ENCODE data around the gene NNMT. TPM values are rescaled to one million over a fixed set of nuclear protein-coding genes. Genes with fewer than 3 reads are reported as not detected.

Gene NNMT
- total RNA-seq, 1 donor from 2014 or later = 394 TPM

GRCh38 chr11:114279792-114280546 is 16.2 kb upstream of the NNMT start:
- Mint-ChIP-seq H3K27me3 (ENCODE audit: low read depth, unreplicated experiment) (peaks cover 9% of the 10 kb centered on the region), H3K9me3 (ENCODE audit: unreplicated experiment) (no peaks in the 10 kb centered on the region), H3K36me3 (ENCODE audit: low read depth, unreplicated experiment) (no peaks in the 10 kb centered on the region), H3K27ac (ENCODE audit: unreplicated experiment) (peak overlapping the region; percentile 71), H3K4me3 (ENCODE audit: unreplicated experiment) (no peak overlapping the region), H3K4me1 (ENCODE audit: low read depth, unreplicated experiment) (peaks cover 24% of the 10 kb centered on the region)
- Histone ChIP-seq H3K4me3 (ENCODE audit: insufficient read depth, low read depth, low read length) (no peak overlapping the region), H3K9me3 (ENCODE audit: insufficient read depth, low read depth, low read length) (no peaks in the 10 kb centered on the region), H4K20me1 (ENCODE audit: insufficient read depth, low read length) (no peaks in the 10 kb centered on the region), H3K4me2 (ENCODE audit: low read length) (peak overlapping the region; percentile 3), H3K4me1 (ENCODE audit: insufficient read depth, low read length) (peaks cover 17% of the 10 kb centered on the region), H3K27ac (ENCODE audit: low read depth, low read length) (no peak overlapping the region), H2AFZ (ENCODE audit: low read depth, low read length) (no peak overlapping the region), H3K79me2 (ENCODE audit: insufficient read depth, low read length) (no peaks in the 10 kb centered on the region), H3K9ac (ENCODE audit: low read length) (peak overlapping the region; percentile 5), H3K36me3 (ENCODE audit: insufficient read depth, low read length) (no peaks in the 10 kb centered on the region), H3K27me3 (ENCODE audit: insufficient read depth, low read length) (peaks cover 11% of the 10 kb centered on the region)
- TF ChIP-seq CTCF (IDR thresholded peaks at IDR 0.05; ENCODE audit: insufficient read depth, low read depth, low read length) (no peak), EZH2 (IDR thresholded peaks at IDR 0.05; ENCODE audit: insufficient read depth, low read length) (no peak)
- DNase-seq (ENCODE audit: low read depth) (no peak), FAIRE-seq (peak; percentile 29)

GRCh38 chr11:114280696-114281095 is 15.5 kb upstream of the NNMT start:
- Histone ChIP-seq H3K4me3 (ENCODE audit: insufficient read depth, low read depth, low read length) (no peak overlapping the region), H3K9ac (ENCODE audit: low read length) (peak overlapping the region; percentile 59), H4K20me1 (ENCODE audit: insufficient read depth, low read length) (no peaks in the 10 kb centered on the region), H3K4me2 (ENCODE audit: low read length) (no peak overlapping the region), H3K79me2 (ENCODE audit: insufficient read depth, low read length) (no peaks in the 10 kb centered on the region), H3K27ac (ENCODE audit: low read depth, low read length) (no peak overlapping the region), H2AFZ (ENCODE audit: low read depth, low read length) (peak overlapping the region; percentile 64), H3K27me3 (ENCODE audit: insufficient read depth, low read length) (peaks cover 6% of the 10 kb centered on the region), H3K4me1 (ENCODE audit: insufficient read depth, low read length) (peaks cover 24% of the 10 kb centered on the region), H3K9me3 (ENCODE audit: insufficient read depth, low read depth, low read length) (no peaks in the 10 kb centered on the region), H3K36me3 (ENCODE audit: insufficient read depth, low read length) (no peaks in the 10 kb centered on the region)
- Mint-ChIP-seq H3K4me1 (ENCODE audit: low read depth, unreplicated experiment) (peaks cover 31% of the 10 kb centered on the region), H3K27ac (ENCODE audit: unreplicated experiment) (peak overlapping the region; percentile 71), H3K36me3 (ENCODE audit: low read depth, unreplicated experiment) (no peaks in the 10 kb centered on the region), H3K9me3 (ENCODE audit: unreplicated experiment) (no peaks in the 10 kb centered on the region), H3K4me3 (ENCODE audit: unreplicated experiment) (no peak overlapping the region), H3K27me3 (ENCODE audit: low read depth, unreplicated experiment) (peaks cover 4% of the 10 kb centered on the region)
- TF ChIP-seq EZH2 (IDR thresholded peaks at IDR 0.05; ENCODE audit: insufficient read depth, low read length) (no peak), CTCF (IDR thresholded peaks at IDR 0.05; ENCODE audit: insufficient read depth, low read depth, low read length) (peak; percentile 59)
- DNase-seq (ENCODE audit: low read depth) (peak; percentile 86), FAIRE-seq (no peak)

GRCh38 chr11:114281388-114281956 is 14.7 kb upstream of the NNMT start:
- Mint-ChIP-seq H3K27ac (ENCODE audit: unreplicated experiment) (peak overlapping the region; percentile 30), H3K4me3 (ENCODE audit: unreplicated experiment) (no peak overlapping the region), H3K36me3 (ENCODE audit: low read depth, unreplicated experiment) (no peaks in the 10 kb centered on the region), H3K27me3 (ENCODE audit: low read depth, unreplicated experiment) (no peaks in the 10 kb centered on the region), H3K4me1 (ENCODE audit: low read depth, unreplicated experiment) (peaks cover 39% of the 10 kb centered on the region), H3K9me3 (ENCODE audit: unreplicated experiment) (no peaks in the 10 kb centered on the region)
- no peaks in the 10 kb centered on the region for H3K36me3 ChIP-seq (ENCODE audit: insufficient read depth, low read length)
- peaks cover 6% of the 10 kb centered on the region for H3K27me3 ChIP-seq (ENCODE audit: insufficient read depth, low read length)
- H3K27ac ChIP-seq (ENCODE audit: low read depth, low read length) = no peak overlapping the region
- H3K4me3 ChIP-seq (ENCODE audit: insufficient read depth, low read depth, low read length) = no peak overlapping the region
- no peak for DNase-seq (ENCODE audit: low read depth)
- no peaks in the 10 kb centered on the region for H3K9me3 ChIP-seq (ENCODE audit: insufficient read depth, low read depth, low read length)
- peaks cover 30% of the 10 kb centered on the region for H3K4me1 ChIP-seq (ENCODE audit: insufficient read depth, low read length)
- no peaks in the 10 kb centered on the region for H3K79me2 ChIP-seq (ENCODE audit: insufficient read depth, low read length)
- no peak overlapping the region for H3K9ac ChIP-seq (ENCODE audit: low read length)
- H3K4me2 ChIP-seq (ENCODE audit: low read length) = no peak overlapping the region
- no peak for TF ChIP-seq CTCF (IDR thresholded peaks at IDR 0.05; ENCODE audit: insufficient read depth, low read depth, low read length)
- TF ChIP-seq EZH2 (IDR thresholded peaks at IDR 0.05; ENCODE audit: insufficient read depth, low read length) = no peak
- H4K20me1 ChIP-seq (ENCODE audit: insufficient read depth, low read length) = no peaks in the 10 kb centered on the region
- no peak for FAIRE-seq
- H2AFZ ChIP-seq (ENCODE audit: low read depth, low read length) = no peak overlapping the region
